ENCODE data around the gene GRIN1. TPM values are rescaled to one million over a fixed set of nuclear protein-coding genes. Genes with fewer than 3 reads are reported as not detected.

GRIN1 gene
- total and polyA plus RNA-seq, 2 of the 13 experiments (the other 11 are each of a cell fraction or from before 2014, with no cell fraction given) = 0.13 TPM; not detected in 1

GRCh38 chr9:137164370-137165249 lies 25.7 kb downstream of the GRIN1 start:
- Histone ChIP-seq H3K79me2 (ENCODE audit: insufficient read depth, low read length) (no peaks in the 10 kb centered on the region), H2AFZ (ENCODE audit: low read length) (no peak overlapping the region), H3K4me3 (replicated peaks in 1 of 3; ENCODE audit: insufficient read depth in 1 of 3, low read depth in 2 of 3, low read length in 3 of 3) (no peak overlapping the region), H3K4me1 (ENCODE audit: insufficient read depth, low read length) (no peaks in the 10 kb centered on the region; the same call in 1 of the 2 replicates), H3K4me2 (ENCODE audit: low read depth, low read length) (no peak overlapping the region), H3K36me3 (replicated peaks in 1 of 2; ENCODE audit: control insufficient read depth in 1 of 2, insufficient read depth in 2 of 2, low read length in 2 of 2) (no peaks in the 10 kb centered on the region), H3K9ac (ENCODE audit: insufficient read depth, low read depth, low read length) (no peak overlapping the region), H4K20me1 (ENCODE audit: insufficient read depth, low read length) (no peaks in the 10 kb centered on the region), H3K27ac (ENCODE audit: extremely low read length, insufficient read depth, low read length) (no peak overlapping the region), H3K9me3 (ENCODE audit: low read length) (no peaks in the 10 kb centered on the region), H3K27me3 (ENCODE audit: control insufficient read depth in 1 of 2, insufficient read depth in 2 of 2, low read length in 2 of 2) (peaks cover 21 to 83% of the 10 kb centered on the region in 2 experiments; a peak in 4 of 5 replicates)
- CTCF ChIA-PET (ENCODE audit: low intra/inter-chr PET ratio, low total read pairs) = no interaction called here
- intact Hi-C loops (cut with micrococcal nuclease; ENCODE audit: unreplicated experiment) = no loop called here
- DNase-seq (ENCODE audit: low spot score) = no peak
- no peak for FAIRE-seq
- no peak for ATAC-seq
- TF ChIP-seq ZSCAN22 (CRISPR knock-in tag; IDR thresholded peaks at IDR 0.05) = no peak
- TF ChIP-seq ZNF496 (CRISPR knock-in tag; IDR thresholded peaks at IDR 0.05; ENCODE audit: insufficient replicate concordance) = no peak
- no peak for TF ChIP-seq REPIN1 (CRISPR knock-in tag; IDR thresholded peaks at IDR 0.05; ENCODE audit: borderline replicate concordance, low read depth)
- TF ChIP-seq RBM39 (IDR thresholded peaks at IDR 0.05; ENCODE audit: low read depth, low read length, poor library complexity, severe bottlenecking) = no peak
- no peak for TF ChIP-seq ZNF282 (IDR thresholded peaks at IDR 0.05; ENCODE audit: partially characterized antibody)
- no peak for TF ChIP-seq RAD51 (IDR thresholded peaks at IDR 0.05; ENCODE audit: borderline replicate concordance)
- TF ChIP-seq, protein P1, sequence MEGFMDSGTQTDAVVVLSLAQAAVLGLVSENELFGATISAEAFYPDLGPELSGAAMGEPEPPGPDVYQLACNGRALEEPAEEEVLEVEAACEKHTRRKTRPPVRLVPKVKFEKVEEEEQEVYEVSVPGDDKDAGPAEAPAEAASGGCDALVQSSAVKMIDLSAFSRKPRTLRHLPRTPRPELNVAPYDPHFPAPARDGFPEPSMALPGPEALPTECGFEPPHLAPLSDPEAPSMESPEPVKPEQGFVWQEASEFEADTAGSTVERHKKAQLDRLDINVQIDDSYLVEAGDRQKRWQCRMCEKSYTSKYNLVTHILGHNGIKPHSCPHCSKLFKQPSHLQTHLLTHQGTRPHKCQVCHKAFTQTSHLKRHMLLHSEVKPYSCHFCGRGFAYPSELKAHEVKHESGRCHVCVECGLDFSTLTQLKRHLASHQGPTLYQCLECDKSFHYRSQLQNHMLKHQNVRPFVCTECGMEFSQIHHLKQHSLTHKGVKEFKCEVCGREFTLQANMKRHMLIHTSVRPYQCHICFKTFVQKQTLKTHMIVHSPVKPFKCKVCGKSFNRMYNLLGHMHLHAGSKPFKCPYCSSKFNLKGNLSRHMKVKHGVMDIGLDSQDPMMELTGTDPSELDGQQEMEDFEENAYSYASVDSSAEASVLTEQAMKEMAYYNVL (CRISPR knock-in tag; IDR thresholded peaks at IDR 0.05; ENCODE audit: borderline replicate concordance) = no peak
- no peak for TF ChIP-seq ZNF720 (CRISPR knock-in tag; IDR thresholded peaks at IDR 0.05)
- no peak for TF ChIP-seq SIX4 (CRISPR knock-in tag; IDR thresholded peaks at IDR 0.05)
- TF ChIP-seq ZNF709 (CRISPR knock-in tag; IDR thresholded peaks at IDR 0.05) = no peak
- no peak for TF ChIP-seq GLMP (CRISPR knock-in tag; IDR thresholded peaks at IDR 0.05; ENCODE audit: borderline replicate concordance)
- TF ChIP-seq SNAPC5 (CRISPR knock-in tag; IDR thresholded peaks at IDR 0.05; ENCODE audit: borderline replicate concordance) = no peak
- TF ChIP-seq ZSCAN21 (CRISPR knock-in tag; IDR thresholded peaks at IDR 0.05; ENCODE audit: borderline replicate concordance) = no peak
- TF ChIP-seq SOX5 (CRISPR knock-in tag; IDR thresholded peaks at IDR 0.05; ENCODE audit: borderline replicate concordance) = no peak
- POLR2A ChIA-PET = no interaction called here
- in situ Hi-C loops (cut with HindIII; ENCODE audit: extremely low pct_ligation_motif_present, low pct_unique_long_range_greater_than_20kb) = no loop called here
- WGBS (ENCODE audit: low lambda C conversion rate) = 47% methylated on average over 31 of the region's 34 CpGs
- BruUV-seq (replicated peaks) = no TSS peak

Data from HepG2 (cell line).